Nucleus accumbens (tissue), 56 donors: ENCODE measurements around the gene KIFC1.

Experiments used
- DNase-seq, 56 donors: peaks; one replicate each; lab custom pipeline; 2025; lab: John Stamatoyannopoulos, UW

Gene KIFC1

DNA sequence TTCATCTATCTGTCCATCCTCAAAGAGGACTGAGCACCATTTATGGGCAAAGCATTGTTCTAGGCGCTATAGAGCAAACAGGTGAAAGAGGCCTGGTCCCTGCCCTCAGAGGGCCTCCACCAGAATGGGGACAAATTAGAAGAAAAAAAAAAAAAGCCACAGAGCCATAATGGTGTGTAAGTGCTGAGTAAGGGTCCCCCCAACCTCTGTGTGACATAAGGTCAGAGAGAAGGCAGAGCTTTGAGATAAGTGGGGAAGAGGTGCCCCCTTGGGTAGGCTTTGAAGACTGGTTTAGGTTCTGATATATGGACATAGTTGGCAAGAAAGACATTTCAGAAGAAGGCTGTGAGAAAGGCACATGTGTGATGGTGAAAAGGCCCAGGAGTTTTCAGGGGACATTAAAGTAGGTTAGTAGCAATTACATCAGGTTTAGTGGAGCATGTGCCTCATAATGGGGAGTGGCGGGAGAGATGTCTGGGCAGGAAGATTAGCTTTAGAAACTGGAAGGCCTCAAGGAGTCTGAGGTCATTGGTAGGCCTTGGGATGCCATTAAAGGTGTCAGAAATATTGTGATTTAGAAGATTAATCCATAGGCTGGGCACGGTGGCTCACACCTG, 47.5 kb downstream of the KIFC1 start:
- DNase-seq: no peak

GRCh38 chr6:33439956-33440648, 48.5 kb downstream of the KIFC1 start:
- DNase-seq: peak in 11 of 56 donors; percentile 8 to 46 (median 30)

DNA sequence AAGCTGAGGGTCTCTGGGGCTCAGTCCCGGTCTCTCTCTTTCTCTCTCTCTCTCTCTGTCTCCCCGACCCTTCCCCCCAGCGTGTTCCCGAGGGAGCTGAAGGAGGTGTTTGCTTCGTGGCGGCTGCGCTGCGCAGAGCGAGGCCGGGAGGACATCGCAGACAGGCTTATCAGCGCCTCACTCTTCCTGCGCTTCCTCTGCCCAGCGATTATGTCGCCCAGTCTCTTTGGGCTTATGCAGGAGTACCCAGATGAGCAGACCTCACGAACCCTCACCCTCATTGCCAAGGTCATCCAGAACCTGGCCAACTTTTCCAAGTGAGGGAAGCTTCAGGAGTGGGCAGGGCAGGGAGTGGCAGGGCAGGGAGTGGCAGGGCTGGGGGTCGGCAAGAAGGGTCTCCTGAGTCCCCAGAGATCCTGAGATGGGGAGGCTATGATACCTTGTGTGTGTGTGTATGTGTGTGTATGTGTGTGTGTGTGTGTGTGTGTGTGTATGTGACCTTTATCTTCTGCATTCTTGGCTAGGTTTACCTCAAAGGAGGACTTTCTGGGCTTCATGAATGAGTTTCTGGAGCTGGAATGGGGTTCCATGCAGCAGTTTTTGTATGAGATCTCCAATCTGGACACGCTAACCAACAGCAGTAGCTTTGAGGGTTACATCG, 49.2 kb downstream of the KIFC1 start:
- DNase-seq: no peak

DNA sequence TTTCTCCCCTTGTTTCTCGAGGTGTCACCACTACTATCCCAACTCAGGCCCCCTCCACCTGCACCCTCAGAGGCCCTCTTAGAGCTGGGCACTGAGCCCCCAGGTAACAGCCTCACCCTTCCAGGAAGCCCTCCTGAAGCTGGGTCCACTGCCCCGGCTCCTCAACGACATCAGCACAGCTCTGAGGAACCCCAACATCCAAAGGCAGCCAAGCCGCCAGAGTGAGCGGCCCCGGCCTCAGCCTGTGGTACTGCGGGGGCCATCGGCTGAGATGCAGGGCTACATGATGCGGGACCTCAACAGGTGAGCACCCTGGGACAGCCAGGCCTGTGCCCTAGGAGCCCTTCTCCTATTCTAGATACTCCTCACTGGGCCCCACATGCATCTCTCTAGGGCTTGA, 49.8 kb downstream of the KIFC1 start:
- no peak for DNase-seq

GRCh38 chr6:33442283-33442682, 50.7 kb downstream of the KIFC1 start:
- no peak for DNase-seq

- DNase-seq: no peak
Observed at GRCh38 chr6:33443025-33443424, 51.4 kb downstream of the KIFC1 start.

GRCh38 chr6:33443619-33444504, 52.2 kb downstream of the KIFC1 start:
- DNase-seq: no peak

- DNase-seq: no peak
Observed at GRCh38 chr6:33445119-33445603, 53.5 kb downstream of the KIFC1 start.

- no peak for DNase-seq
Observed at GRCh38 chr6:33446356-33446755, 54.7 kb downstream of the KIFC1 start.

DNA sequence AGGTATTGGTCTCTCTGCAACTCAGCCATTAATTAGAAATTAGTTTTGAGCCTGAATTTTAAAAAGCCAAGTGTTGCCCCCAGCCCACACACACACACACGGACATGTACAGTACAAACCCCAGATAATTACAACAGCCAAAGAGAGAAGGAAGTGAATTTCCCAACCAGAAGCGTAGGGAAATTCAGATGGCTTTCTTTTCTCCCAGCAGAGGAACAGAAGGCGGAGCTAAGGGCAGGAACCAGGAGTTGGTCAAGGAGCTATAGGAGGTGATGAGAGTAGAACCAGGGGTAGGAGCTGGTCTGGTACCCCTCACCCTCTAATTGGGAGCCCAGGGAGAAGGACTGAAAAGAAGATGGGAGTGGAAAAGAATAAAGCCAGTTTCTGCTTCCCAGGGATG, 58.8 kb downstream of the KIFC1 start:
- DNase-seq: no peak

- DNase-seq: no peak
Observed at GRCh38 chr6:33451606-33452005, 60.0 kb downstream of the KIFC1 start.

- no peak for DNase-seq
Observed at GRCh38 chr6:33452496-33452895, 60.9 kb downstream of the KIFC1 start.

DNA sequence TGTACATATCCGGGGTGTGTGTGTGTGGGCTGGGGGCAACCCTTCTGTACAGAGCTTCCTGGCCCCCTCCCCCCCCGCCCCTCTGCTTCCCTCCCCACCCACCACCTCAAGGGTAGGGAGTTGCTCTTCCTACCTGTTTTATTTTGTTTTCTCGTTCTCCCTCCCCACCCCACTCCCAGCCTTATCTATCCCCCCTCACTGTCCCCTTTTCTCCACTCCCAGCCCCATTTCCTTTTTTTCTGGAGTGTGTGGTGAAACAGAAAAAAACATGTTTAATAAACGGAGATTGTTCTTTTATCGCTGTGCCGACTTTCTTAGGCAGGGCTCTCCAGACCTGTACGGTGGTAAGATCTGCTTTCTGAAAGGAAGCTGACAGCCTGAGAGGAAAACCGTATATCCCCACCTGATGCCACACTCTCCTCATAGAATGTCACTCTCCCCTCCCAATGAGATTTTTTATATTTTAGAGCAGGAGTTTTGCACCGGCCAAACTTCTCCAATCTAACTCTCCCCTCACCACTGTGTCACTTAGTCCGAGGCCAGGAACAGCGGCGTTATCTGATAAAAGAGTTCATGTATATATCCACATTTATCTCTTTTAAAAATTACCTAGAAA, 61.9 kb downstream of the KIFC1 start:
- DNase-seq: no peak

DNA sequence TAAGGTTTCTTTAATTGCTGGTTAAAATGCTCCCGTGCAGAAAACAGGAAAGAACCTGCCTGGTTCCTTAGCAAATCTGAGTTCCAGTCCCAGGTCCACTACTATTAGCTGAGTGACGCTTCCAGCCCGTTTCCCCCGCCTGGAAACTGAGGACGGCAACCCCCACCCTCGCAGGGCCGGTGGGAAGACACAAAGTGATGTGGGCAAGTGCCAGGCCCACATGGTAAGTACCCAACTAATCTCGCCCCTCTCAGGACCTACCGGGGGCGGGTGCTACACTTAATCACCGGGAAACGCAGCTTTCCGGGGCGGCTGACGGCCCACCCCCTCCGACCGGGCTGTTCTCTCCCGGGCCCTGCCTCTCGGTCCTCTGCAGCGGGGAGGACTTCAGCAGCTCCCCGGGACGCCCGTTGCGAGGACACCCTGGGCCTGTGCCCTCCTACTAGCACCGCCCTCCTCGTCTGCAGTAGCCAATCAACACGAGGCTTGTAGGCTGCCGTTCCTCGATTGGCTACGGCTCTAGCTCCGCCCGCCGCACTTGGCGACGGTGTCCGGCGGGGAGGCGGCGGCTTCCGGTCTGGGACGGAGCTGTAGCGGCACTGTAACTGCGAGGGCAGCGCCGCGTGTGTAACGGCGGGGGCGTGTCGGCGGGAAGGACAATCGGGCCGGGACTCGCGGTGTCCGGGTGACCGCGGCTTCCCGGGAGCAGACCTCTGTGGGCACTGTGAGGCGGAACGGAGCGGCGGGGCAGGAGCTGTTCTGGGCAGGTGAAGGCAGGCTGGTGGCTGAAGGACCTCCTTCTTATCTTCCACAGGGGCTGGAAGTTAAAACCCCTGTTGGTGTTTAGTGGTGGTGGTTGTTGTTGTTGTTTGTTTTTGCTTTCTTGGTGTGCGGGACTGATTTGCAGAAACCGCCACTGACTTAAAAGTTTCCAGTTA, 62.7 kb downstream of the KIFC1 start, which contains the start of gene ZBTB9:
ZBTB9 (plus strand) TSS at position 568 of the 938 bp plus-strand sequence. CDS start 525 bp downstream, outside the sequence.
- DNase-seq: peak; percentile 71 to 98 (median 94)

GRCh38 chr6:33455051-33455450, 63.4 kb downstream of the KIFC1 start:
- no peak for DNase-seq

DNA sequence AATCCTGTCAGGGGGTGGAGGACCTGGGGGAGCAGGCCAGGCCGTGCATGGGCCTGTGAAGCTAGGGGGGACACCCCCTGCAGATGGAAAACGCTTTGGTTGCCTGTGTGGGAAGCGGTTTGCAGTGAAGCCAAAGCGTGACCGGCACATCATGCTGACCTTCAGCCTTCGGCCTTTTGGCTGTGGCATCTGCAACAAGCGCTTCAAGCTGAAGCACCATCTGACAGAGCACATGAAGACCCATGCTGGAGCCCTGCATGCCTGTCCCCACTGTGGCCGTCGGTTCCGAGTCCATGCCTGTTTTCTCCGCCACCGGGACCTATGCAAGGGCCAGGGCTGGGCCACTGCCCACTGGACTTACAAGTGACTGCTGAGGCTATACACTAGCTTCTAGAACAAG, 64.5 kb downstream of the KIFC1 start:
- no peak for DNase-seq

DNA sequence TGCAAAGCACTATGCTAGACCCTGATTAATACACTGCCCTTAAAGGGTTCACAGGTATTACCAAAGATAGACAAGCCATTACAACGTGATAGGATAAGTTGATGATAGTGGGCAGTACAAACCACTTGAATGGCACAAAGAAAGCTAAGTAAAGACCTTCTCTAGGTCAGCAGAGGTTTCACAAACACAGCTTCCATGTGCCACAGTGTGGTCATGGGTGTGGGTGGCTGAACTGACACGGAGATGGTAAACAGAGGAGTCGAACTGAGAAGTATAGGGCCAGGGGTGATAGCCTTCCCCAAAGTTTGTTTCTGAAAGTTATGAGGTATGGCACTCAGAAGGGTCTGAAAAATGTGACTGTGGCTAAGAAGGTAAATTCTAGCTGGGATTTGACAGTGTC, 67.1 kb downstream of the KIFC1 start:
- no peak for DNase-seq

DNA sequence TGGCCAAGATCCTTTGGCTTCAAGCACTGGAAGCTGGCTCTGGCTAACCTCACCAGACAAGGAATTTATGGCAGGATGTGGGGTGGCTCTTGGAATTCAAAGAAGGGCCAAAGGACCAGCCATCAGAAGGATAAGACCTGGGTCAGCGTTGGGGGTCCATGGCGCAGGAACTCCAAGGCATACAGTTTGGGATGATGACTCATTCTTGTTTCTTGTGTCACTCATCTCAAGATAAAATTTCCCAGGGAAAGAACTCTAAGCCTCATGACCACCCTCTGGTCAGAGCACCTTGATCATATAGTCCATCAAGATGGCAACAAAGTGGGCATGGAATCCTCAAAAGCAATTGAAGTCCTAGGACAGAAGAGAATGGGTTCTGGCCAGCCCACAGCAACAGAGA, 67.6 kb downstream of the KIFC1 start:
- DNase-seq: no peak
